NCI-H446 (cell line): ENCODE results near the gene BAIAP2.

ENCODE experiments used
- DNase-seq, 2 experiments: peaks; one replicate each; lab custom pipeline; 2025; lab: John Stamatoyannopoulos, UW

BAIAP2 gene

GRCh38 chr17:81111066-81111465 is 76.1 kb downstream of the BAIAP2 start:
- DNase-seq: no peak

GRCh38 chr17:81112450-81112849 is 77.5 kb downstream of the BAIAP2 start:
- DNase-seq: no peak

DNA sequence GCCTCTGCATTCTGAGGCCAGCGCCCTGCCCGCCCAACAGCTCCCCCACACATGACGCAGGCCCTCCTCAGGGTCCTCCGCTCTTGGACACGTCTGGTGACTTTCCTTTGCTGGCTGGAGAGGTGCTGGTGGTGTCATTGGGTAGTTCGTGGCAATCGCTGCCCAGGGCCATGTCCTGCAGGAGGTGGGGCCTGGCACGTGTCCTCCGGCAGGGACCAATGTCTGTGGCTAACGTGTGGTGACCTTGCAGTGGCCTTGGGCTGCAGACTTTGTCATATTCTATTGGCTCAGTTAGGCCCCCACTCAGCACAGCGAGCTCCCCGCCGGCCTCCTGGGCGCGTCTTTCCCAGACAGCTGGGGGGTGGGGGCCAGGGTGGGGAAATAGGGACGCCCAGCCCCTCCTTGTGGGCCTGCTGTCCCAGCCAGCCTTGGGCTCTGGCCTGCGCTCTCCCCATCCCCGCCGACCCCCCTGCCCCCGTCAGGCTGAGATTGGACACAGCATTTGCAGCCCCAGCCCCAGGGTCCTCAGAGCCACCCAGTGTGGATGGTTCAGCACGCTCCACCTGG is 78.3 kb downstream of the BAIAP2 start:
- no peak for DNase-seq

DNA sequence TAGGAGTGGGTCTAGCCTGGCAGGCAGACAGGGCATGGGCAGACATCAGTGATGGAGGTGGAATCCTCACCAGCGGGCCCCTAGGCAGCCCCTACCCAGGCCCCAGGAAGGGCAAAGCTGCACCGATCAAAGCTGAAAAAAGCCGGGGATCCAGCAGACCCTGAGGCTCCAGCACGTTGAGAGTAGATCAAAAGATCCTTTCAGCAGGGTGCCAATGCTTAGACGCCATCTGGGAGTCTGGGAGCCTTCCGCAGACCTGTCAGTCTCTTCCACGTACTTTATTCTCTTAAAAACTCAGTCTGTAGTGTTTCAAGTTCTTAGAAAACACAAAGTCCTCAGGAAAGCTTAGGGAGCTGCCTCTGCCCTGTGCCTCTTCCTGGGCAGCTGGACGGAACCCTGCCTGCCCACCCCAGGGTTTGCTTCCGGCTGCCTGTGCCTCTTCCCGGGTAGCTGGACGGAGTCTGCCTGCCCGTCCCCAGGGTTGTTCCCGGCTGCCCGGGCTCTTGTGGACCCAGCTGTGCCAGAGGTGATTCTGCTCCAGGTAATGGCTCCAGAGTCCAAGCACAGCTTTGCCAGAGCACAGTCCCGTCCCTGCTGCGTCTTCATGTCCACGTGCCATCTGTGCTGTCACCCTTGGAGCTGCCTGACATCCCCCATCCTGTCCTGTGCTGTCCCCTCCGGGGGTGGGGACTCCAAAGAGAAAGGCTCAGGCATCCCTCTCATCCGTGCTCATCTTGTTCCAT is 79.6 kb downstream of the BAIAP2 start:
- no peak for DNase-seq

- DNase-seq: no peak
These were observed 80.3 kb downstream of the BAIAP2 start for GRCh38 chr17:81115219-81115618.

- no peak for DNase-seq
These were observed 81.0 kb downstream of the BAIAP2 start for GRCh38 chr17:81115749-81116464.

DNA sequence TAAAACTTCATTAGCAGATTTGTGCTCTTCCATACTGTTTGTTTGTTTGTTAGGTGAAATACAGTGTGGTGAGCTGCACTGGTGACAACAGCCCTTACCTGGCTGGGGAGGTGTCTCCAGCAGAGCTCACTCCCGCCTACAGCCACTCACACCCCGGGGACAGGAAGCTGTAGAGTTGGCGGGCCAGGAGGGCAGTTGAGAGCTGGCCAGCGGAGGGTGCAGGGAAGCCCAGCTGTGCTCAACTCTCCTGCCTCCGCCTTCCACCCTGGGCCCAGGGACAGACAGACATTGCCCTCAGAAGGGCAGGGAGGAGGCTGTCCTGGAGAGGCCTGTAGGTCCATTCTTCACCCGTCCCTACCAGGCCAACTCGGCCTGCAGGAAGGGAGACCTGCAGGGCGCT is 81.8 kb downstream of the BAIAP2 start:
- DNase-seq: no peak

GRCh38 chr17:81117672-81118198 is 82.8 kb downstream of the BAIAP2 start:
- no peak for DNase-seq

DNA sequence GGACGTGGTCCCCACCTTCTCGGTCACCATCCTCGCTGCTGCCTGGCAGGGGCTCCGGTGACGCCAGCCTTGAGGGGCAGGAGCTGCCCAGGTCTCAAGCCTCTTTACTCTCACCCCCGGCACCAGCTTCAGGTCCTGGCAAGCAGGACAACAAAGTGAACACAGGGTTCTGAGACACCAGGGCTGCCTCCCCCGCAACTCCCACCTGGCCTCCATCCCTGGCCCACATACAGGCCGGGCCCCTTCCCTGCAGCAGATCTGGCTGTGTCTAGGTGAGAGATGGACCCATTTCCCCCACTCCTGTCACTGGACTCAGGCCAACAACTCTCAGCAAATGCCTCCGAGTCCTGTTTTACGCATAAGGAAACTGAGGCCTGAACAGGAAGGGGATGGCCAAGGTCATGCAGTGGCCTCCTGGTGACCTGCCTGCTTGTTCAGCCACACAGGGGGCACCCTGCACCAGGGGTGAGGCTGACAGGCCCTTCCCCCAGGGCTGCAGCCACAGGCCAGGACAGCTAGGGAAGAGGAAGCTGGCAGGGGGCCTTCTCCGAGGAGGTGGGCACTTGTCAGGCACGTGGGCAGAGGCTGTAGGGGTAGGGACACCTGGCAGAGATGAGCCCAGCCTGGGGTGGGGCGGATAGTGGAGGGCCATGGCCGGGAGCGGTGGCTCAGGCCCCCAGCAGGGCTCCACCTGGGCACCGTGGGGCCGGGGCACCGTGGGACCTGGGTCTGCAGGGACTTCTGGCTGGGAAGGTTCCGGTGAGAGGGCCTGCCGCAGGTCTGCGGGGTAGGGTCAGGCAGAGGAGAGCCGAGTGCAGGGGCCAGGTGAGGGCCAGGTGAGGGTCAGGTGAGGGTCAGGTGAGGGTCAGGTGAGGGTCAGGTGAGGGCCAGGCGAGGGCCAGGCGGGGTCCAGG is 83.6 kb downstream of the BAIAP2 start:
- no peak for DNase-seq

DNA sequence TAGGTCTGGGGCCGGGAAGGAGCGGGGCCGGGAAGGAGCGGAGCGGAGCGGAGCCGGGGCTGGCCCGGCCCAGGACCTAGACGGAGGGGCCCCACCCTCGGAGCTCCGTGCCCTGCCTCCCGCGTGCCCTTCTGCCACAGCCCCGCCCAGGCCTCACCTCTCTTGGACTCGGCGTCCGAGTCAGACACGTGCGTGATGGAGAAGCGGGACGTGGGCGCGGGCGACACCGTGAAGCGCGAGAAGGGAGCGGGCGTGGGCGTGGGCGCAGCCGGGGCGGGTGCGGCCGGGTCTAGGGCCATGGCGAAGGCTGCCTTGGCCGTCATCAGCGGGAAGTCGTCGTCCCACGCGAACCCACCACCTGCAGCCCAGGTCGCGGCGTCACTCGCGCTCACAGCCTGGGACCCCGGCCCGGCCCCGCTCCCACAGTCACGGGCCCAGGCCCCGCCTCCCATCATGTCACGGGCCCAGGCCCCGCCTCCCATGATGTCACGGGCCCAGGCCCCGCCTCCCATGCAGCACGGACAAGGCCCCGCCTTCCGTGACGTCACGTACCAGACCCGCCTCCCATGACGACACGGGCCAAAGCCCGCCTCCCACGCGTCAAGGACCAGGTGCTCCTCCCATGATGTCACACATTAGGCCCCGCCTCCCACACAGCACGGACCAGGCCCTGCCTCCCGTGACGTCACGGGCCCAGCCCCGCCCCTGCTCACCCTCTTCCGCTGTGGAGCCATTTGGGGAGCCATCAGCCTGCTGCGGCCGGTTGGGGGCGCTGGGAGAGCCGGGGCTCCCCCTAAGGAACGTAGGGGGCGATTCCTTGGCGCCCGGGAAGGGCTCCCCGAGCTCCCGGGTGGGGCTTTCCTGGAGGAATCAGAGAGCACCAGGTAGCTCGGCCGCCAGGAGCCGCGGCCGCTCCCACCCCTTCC is 84.5 kb downstream of the BAIAP2 start:
- DNase-seq: peak; percentile 36 to 48

DNA sequence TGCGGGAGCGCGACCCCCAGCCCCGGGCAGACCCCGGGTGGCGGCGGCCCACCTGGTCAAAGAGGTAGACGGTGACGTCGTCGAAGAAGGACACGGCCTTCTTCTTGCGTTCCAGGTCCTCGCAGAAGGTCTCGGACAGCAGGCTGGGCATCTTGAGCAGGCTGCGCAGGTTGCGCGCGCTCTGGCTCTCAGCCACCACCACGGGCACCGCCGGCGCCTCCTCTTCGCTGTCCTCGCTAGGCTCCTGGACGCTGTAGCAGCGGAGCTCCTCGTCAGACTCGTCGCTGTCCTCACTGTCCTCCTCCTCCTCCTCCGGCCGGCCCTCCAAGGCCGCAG is 85.2 kb downstream of the BAIAP2 start:
- DNase-seq: no peak

DNA sequence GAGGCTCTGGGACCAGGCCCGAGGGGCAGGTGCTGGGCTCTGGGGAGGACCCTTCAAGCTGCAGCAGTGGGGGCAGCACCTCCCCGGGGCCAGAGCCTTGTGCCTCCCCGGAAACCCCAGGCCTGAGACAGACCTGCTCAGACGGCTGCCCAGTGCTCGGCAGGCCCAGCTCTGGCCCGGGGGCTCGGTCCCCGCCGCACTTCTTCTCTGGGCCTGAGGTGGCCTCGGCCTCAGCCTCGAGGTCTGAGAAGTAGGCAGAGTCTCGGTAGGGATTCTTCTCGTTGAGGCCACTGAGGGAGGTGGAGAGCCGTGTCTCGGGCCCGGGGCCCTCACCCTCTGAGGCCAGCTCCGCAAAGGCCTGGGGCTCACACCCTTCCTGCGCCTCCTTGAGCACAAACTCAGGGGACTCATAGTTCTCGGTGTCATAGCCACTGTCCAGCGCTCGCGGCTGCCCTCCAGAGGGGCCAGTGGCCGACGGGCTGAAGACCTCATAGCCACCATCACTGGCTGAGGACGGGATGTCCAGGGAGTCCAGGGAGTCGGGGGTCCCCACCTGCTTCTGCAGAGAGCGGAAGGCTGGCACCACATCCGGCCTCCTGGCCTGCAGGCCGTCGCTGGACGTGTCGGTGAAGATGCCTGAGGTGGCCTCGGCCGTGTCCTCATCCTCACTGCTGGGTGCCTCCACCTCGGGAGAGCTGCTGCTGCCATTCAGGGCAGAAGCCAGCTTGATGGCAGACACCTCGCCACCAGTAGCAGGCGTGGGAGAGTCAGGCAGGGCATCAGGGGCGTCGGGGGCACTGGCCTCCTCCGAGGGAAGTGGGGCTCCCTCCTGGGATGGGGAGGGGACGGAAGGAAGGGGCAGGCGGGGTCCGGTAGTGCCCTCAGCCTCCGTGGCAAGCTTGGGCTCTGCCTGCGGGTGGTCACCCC is 86.0 kb downstream of the BAIAP2 start:
- no peak for DNase-seq

DNA sequence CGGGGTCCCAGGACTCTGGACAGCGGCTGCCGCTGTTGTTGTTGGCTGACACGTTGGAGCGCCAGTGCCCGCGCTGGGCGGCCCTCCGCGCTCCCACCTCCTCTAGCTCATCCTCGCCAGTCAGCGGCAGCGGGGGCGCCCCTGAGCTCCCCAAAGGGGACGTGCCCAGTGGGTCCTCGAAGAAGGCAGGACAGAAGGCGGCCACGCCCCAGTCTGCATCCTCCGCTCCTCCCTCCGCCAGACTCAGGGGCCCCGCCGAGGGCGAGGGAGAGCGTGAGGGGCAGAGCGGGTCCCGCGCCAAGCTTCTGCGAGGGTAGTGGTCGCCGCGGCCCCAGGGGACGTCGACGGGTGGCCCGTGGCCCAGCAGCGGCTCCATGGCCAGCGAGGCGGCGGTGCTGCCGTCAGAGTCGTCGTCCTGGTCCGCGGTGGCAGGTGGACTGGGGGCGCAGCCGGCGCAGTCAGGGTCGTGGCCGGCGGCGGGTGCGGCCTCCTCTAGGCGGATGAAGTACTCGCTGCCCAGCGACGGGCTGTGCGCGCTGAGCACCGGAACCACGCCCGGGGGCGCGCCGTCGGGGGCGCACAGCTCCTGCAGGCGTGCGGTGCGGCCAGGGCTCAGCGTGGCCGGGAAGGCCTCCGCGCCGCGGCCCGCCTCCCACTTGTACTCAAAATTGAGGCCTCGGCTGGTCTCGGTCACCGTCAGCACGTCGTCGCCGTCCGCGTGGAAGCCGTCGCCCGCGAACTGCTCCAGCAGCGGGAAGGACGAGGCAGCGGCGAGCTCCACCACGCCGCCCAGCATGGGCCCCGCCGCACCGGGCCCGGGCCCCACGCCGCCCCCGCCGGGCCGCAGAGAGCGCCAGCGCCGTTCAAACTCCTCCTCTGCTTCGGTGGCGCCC is 87.1 kb downstream of the BAIAP2 start:
- no peak for DNase-seq

GRCh38 chr17:81123052-81124048 is 88.4 kb downstream of the BAIAP2 start:
- DNase-seq: no peak

DNA sequence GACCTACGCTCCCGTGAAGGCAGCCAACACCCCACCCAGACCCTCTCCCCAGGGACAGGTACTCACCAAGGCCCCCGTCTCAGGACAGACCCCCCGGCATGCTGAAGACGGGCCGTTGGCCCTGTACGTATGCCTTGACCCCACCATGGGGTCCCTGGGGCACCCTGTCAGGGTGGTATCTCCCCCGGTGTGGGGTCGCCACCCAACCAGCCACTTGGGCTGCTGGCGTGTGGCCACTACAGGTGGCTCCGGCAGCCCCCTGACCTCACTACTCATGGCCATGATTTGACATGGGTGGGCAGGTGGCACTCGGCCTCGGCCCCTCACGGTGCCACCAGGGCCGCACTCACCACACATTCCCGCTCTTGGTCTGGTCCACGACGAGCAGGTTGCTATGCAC is 89.4 kb downstream of the BAIAP2 start:
- DNase-seq: no peak

- DNase-seq: peak; percentile 30 to 53
These were observed 90.7 kb downstream of the BAIAP2 start for GRCh38 chr17:81125573-81126081.
